Suprapubic skin (tissue), 4 donors: ENCODE data around the gene PLCXD3.

ENCODE experiments used
- EP300 ChIP-seq: sonication (generic); formaldehyde crosslinking; IDR thresholded peaks from one replicate; pipeline ENCODE4 v1.6.1; 2017; ENCODE audit warnings: antibody characterized with exemption
- POLR2A ChIP-seq, 2 donors: fragments of 450-650 bp; IDR thresholded peaks; one replicate each; pipeline ENCODE4 v1.6.1; 2017; ENCODE audit warnings: antibody characterized with exemption in 2 of 2, mild to moderate bottlenecking in 2 of 2, moderate library complexity in 2 of 2
- POLR2AphosphoS5 ChIP-seq, 3 donors: sonication (generic); formaldehyde crosslinking; IDR thresholded peaks; one replicate each; pipeline ENCODE4 v1.6.1; 2017; ENCODE audit warnings: antibody characterized with exemption in 3 of 3
- TF ChIP-seq, protein P1 (sequence below), 2 donors: fragments of 200-600 bp in 1 of 2; fragments of 450-650 bp in 1 of 2; sonication (generic) in 1 of 2; IDR thresholded peaks; one replicate each; pipeline ENCODE4 v1.5.1; 2016 to 2019; ENCODE audit warnings: antibody characterized with exemption in 2 of 2, mild to moderate bottlenecking in 1 of 2, moderate library complexity in 1 of 2

GRCh38 chr5:41291323-41291722, 219.1 kb downstream of the PLCXD3 start:
- TF ChIP-seq, protein P1, sequence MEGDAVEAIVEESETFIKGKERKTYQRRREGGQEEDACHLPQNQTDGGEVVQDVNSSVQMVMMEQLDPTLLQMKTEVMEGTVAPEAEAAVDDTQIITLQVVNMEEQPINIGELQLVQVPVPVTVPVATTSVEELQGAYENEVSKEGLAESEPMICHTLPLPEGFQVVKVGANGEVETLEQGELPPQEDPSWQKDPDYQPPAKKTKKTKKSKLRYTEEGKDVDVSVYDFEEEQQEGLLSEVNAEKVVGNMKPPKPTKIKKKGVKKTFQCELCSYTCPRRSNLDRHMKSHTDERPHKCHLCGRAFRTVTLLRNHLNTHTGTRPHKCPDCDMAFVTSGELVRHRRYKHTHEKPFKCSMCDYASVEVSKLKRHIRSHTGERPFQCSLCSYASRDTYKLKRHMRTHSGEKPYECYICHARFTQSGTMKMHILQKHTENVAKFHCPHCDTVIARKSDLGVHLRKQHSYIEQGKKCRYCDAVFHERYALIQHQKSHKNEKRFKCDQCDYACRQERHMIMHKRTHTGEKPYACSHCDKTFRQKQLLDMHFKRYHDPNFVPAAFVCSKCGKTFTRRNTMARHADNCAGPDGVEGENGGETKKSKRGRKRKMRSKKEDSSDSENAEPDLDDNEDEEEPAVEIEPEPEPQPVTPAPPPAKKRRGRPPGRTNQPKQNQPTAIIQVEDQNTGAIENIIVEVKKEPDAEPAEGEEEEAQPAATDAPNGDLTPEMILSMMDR (IDR thresholded peaks at IDR 0.05): no peak
- TF ChIP-seq POLR2A (IDR thresholded peaks at IDR 0.05): no peak
- no peak for TF ChIP-seq POLR2AphosphoS5 (IDR thresholded peaks at IDR 0.05)
- no peak for TF ChIP-seq EP300
